Prostate gland (tissue), 2 donors: Measurements from ENCODE around the gene SGF29.

ENCODE experiments used
- CTCF ChIP-seq, 4 experiments: fragments of 200-600 bp in 2 of 4; fragments of 450-650 bp in 2 of 4; sonication (generic) in 2 of 4; IDR thresholded peaks; 1 replicate in 3 of 4; 2 replicates in 1 of 4; pipeline ENCODE4 v1.5.1; 2016 to 2019; ENCODE audit warnings: antibody characterized with exemption in 4 of 4, mild to moderate bottlenecking in 2 of 4, moderate library complexity in 2 of 4
- POLR2A ChIP-seq: fragments of 450-650 bp; IDR thresholded peaks from one replicate; pipeline ENCODE4 v1.6.1; 2016; ENCODE audit warnings: antibody characterized with exemption, mild to moderate bottlenecking

DNA sequence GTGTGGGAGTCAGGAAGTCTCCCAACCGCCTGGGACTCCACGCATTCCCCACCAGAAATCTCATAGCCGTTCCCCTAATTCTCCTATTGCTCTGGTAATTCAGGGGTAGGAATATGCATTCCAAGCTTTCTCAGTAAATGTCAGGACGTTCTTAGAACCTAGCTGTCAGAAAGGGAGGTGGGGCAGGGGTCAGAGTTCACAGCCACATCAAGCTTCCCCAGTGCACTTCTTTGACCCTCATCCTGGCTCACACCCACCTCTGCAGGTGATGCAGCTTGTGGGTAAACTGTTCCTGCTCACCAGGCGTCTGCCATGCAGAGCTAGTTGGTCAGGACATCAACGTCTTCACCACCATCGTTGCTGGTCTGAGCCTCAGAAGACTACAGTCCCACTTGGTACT, 33.0 kb upstream of the SGF29 start:
- TF ChIP-seq CTCF (IDR thresholded peaks at IDR 0.05) = no peak
- no peak for TF ChIP-seq POLR2A
